GM12878 (cell line): Measurements from ENCODE around the gene KLHL10.

Experiments used
- BHLHE40 ChIP-seq, 2 experiments: fragments of 450-650 bp in 1 of 2; IDR thresholded peaks; 2 replicates each; pipeline ENCODE4 v1.6.1; 2011 to 2017; ENCODE audit warnings: low read depth in 2 of 2, borderline replicate concordance in 1 of 2, improper control_type of control experiment in 1 of 2, low read length in 1 of 2, mild to moderate bottlenecking in 1 of 2
- CTCF ChIP-seq, 3 experiments: IDR thresholded peaks in 2 of 3; conservative IDR thresholded peaks in 1 of 3; 2 replicates each; pipeline ENCODE4 v1.5.1; 2011; ENCODE audit warnings: low read depth in 3 of 3, low read length in 3 of 3, mild to moderate bottlenecking in 3 of 3, control low read depth in 2 of 3, moderate library complexity in 2 of 3, inconsistent platforms in 1 of 3, mixed read lengths in 1 of 3; ENCODE audit not compliant: control insufficient read depth in 2 of 3, insufficient read depth in 1 of 3; ENCODE audit errors: extremely low read depth in 1 of 3
- EGR1 ChIP-seq, 2 experiments: IDR thresholded peaks; 1 replicate in 1 of 2; 2 replicates in 1 of 2; pipeline ENCODE4 v1.6.1; 2011 to 2012; ENCODE audit warnings: low read depth in 2 of 2, low read length in 2 of 2, borderline replicate concordance in 1 of 2, mild to moderate bottlenecking in 1 of 2, moderate library complexity in 1 of 2
- EP300 ChIP-seq, 2 experiments: fragments of 150-350 bp in 1 of 2; IDR thresholded peaks; 2 replicates each; pipeline ENCODE4 v1.6.1; 2011 to 2012; ENCODE audit warnings: low read depth in 2 of 2, low read length in 2 of 2, borderline replicate concordance in 1 of 2, improper control_type of control experiment in 1 of 2, inconsistent platforms in 1 of 2; ENCODE audit not compliant: control insufficient read depth in 1 of 2
- FOS ChIP-seq: IDR thresholded peaks from 3 replicates; pipeline ENCODE4 v1.6.1; 2011; ENCODE audit warnings: borderline replicate concordance; ENCODE audit not compliant: insufficient read length; ENCODE audit errors: extremely low read depth
- HDGF ChIP-seq: fragments of 450-650 bp; IDR thresholded peaks from 2 replicates; pipeline ENCODE4 v1.6.1; 2016; ENCODE audit warnings: antibody characterized with exemption
- JUNB ChIP-seq: IDR thresholded peaks from 2 replicates; pipeline ENCODE4 v1.6.1; 2016; ENCODE audit warnings: antibody characterized with exemption, mild to moderate bottlenecking
- NFYB ChIP-seq: IDR thresholded peaks from 2 replicates; pipeline ENCODE4 v1.6.1; 2011; ENCODE audit warnings: low read depth, mild to moderate bottlenecking, low read length, improper control_type of control experiment, moderate library complexity; ENCODE audit not compliant: insufficient read depth
- POLR2AphosphoS5 ChIP-seq: IDR thresholded peaks from 2 replicates; pipeline ENCODE4 v1.6.1; 2011; ENCODE audit warnings: mild to moderate bottlenecking, low read length, inconsistent platforms
- RBBP5 ChIP-seq: fragments of 200-600 bp; sonication (generic); conservative IDR thresholded peaks from 2 replicates; pipeline ENCODE4 v1.6.1; 2016
- REST ChIP-seq: IDR thresholded peaks from 2 replicates; pipeline ENCODE4 v1.6.1; 2012; ENCODE audit warnings: mild to moderate bottlenecking, low read depth, low read length
- RFX5 ChIP-seq: IDR thresholded peaks from 2 replicates; pipeline ENCODE4 v1.6.1; 2011; ENCODE audit warnings: low read depth, low read length, improper control_type of control experiment
- TAF1 ChIP-seq: IDR thresholded peaks from 2 replicates; pipeline ENCODE4 v1.6.1; 2011; ENCODE audit warnings: mild to moderate bottlenecking, low read depth, low read length, borderline replicate concordance

GRCh38 chr17:41864498-41864835 lies 26.8 kb downstream of the KLHL10 start:
- no peak for TF ChIP-seq CTCF (IDR thresholded peaks at IDR 0.05 in 2 of 3, conservative IDR thresholded peaks at IDR 0.05 in 1 of 3; ENCODE audit: control insufficient read depth in 2 of 3, extremely low read depth in 1 of 3, insufficient read depth in 1 of 3, low read depth in 3 of 3, low read length in 3 of 3)
- no peak for TF ChIP-seq JUNB
- TF ChIP-seq REST: no peak
- no peak for TF ChIP-seq BHLHE40 (IDR thresholded peaks at IDR 0.05; ENCODE audit: borderline replicate concordance in 1 of 2, low read depth in 2 of 2, low read length in 1 of 2)
- TF ChIP-seq HDGF: no peak
- TF ChIP-seq POLR2AphosphoS5: no peak
- TF ChIP-seq NFYB: no peak
- TF ChIP-seq FOS: no peak
- no peak for TF ChIP-seq RFX5
- TF ChIP-seq EP300 (IDR thresholded peaks at IDR 0.05; ENCODE audit: borderline replicate concordance in 1 of 2, control insufficient read depth in 1 of 2, low read depth in 2 of 2, low read length in 2 of 2): no peak
- TF ChIP-seq RBBP5: no peak
- TF ChIP-seq EGR1 (IDR thresholded peaks at IDR 0.05; ENCODE audit: borderline replicate concordance in 1 of 2, low read depth in 2 of 2, low read length in 2 of 2): no peak
- no peak for TF ChIP-seq TAF1
